ENCODE results near the gene SLC11A1.

The SLC11A1 gene

DNA sequence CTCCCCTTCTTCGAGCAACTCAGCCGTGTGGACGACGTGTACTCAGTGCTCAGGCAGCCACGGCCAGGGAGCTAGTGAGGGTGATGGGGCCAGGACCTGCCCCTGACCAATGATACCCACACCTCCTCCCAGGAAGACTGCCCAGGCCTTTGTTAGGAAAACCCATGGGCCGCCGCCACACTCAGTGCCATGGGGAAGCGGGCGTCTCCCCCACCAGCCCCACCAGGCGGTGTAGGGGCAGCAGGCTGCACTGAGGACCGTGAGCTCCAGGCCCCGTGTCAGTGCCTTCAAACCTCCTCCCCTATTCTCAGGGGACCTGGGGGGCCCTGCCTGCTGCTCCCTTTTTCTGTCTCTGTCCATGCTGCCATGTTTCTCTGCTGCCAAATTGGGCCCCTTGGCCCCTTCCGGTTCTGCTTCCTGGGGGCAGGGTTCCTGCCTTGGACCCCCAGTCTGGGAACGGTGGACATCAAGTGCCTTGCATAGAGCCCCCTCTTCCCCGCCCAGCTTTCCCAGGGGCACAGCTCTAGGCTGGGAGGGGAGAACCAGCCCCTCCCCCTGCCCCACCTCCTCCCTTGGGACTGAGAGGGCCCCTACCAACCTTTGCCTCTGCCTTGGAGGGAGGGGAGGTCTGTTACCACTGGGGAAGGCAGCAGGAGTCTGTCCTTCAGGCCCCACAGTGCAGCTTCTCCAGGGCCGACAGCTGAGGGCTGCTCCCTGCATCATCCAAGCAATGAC is 22.4 kb downstream of the SLC11A1 start:
- DNase-seq (ENCODE audit: low read depth in 1 of 2, low spot score in 1 of 2): no peak

DNA sequence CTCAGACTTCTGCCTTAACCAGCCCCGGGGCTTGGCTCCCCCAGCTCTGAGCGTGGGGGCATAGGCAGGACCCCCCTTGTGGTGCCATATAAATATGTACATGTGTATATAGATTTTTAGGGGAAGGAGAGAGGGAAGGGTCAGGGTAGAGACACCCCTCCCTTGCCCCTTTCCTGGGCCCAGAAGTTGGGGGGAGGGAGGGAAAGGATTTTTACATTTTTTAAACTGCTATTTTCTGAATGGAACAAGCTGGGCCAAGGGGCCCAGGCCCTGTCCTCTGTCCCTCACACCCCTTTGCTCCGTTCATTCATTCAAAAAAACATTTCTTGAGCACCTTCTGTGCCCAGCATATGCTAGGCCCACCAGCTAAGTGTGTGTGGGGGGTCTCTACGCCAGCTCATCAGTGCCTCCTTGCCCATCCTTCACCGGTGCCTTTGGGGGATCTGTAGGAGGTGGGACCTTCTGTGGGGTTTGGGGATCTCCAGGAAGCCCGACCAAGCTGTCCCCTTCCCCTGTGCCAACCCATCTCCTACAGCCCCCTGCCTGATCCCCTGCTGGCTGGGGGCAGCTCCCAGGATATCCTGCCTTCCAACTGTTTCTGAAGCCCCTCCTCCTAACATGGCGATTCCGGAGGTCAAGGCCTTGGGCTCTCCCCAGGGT is 23.1 kb downstream of the SLC11A1 start:
- no peak for DNase-seq (ENCODE audit: low read depth in 1 of 2, low spot score in 1 of 2)

GRCh38 chr2:218405746-218406208 is 23.7 kb downstream of the SLC11A1 start:
- DNase-seq (ENCODE audit: low read depth in 1 of 2, low spot score in 1 of 2): no peak

DNA sequence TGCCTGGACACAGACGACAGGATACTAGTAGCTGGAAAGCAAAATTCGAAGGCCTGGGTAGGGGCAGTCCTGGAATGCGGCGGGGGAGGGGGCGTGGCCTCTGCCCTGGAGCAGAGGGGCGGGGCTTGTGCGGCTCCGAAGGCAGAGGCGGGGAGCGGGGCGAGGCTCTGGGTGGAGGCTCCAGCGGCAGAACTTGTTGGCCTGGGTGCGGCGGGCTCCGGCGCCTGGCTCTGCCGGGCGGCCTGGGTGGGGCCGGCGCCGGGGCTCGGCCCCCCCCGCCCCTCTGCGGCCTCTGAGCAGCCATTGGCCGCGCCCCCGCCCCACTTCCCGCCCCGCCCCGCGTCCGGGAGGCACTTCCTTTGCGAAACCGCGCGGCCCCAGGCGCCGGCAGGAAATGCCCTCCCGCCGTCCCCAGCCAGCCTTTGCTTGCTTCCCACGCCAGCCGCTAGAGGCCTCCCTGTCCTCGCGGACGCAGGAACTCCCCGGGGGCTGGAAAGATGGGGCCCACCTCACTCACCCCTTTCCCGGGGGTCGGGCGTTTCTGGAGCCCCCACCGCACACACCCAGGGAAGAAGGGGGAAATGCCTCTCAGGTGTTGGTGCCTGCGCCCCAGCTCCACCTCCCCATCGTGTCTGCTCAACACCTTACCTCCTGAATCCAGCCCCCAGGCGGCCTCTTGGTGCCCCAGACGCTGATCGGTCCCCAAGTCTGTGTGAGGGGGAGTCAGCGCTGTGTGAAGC is 24.3 kb downstream of the SLC11A1 start:
- DNase-seq (ENCODE audit: low read depth in 1 of 2, low spot score in 1 of 2): peak; percentile 85 to 93

DNA sequence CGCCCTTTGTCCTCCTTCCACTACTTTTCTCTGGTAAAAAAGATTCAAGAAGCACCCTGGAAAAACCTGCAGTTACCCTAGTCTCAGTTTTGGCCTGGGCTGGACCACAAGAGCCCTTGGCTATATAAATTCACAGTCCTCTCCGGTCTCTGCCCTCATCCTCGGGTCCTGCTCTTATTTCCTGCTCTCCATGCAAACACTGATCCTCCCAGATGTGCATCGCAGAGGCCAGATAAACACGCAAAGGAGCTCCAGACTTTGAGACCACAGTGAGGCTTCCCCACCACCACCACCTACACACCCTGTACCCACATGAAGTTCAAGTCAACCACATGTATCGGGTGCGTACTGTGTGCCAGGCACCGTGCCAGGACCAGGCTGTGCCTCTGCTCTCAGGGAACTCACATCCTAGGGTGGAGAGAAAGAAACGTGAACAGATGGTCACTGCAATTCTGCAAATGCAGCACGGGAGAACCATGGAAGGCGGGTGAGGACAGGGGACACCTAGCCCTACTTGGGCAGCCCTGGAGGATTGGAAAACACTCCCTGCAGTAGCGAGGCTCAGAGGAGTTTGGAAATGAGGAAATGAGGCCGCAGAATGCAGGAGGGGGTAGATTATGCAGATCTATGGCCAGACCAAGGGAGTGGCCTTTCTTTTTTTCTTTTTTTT is 25.0 kb downstream of the SLC11A1 start:
- peak; percentile 32 to 47 for DNase-seq (ENCODE audit: low read depth in 1 of 2, low spot score in 1 of 2)

DNA sequence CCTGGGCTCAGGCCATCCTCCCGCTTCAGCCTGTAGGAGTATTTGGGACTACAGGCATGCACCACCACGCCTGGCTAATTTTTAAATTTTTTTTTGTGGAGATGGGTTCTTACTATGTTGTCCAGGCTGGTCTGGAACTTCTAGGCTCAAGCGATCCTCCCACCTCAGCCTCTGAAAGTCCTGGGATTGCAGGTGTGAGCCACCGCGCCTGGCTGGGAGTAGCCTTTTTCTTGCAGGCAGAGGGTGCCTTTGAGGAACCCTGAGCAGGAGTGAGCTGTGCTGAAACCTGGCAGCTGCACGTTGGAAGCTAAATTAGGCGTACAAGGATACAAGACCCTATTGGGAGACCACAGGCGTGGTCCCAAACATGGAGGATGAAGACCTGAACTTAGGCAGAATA is 25.6 kb downstream of the SLC11A1 start:
- DNase-seq (ENCODE audit: low read depth in 1 of 2, low spot score in 1 of 2): no peak

DNA sequence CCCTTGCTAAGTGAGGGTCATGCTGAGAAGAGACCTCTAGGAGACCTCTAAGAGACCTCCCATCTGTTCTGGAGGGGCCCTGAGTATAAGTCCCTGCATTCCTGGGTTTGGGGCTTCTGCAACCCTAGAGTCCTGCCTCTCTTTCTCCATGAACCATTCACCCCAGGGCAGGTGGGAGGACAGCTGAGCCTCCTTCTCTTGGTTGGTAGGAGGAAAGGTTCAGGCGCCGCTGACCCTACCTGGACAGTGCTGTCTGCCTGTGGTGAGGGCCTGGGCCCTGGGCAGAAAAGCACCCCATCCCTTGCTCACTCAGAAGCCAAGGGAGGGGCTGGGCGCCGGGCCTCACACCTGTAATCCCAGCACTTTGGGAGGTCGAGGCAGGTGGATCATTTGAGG is 36.2 kb downstream of the SLC11A1 start:
- no peak for DNase-seq (ENCODE audit: low read depth in 1 of 2, low spot score in 1 of 2)

DNA sequence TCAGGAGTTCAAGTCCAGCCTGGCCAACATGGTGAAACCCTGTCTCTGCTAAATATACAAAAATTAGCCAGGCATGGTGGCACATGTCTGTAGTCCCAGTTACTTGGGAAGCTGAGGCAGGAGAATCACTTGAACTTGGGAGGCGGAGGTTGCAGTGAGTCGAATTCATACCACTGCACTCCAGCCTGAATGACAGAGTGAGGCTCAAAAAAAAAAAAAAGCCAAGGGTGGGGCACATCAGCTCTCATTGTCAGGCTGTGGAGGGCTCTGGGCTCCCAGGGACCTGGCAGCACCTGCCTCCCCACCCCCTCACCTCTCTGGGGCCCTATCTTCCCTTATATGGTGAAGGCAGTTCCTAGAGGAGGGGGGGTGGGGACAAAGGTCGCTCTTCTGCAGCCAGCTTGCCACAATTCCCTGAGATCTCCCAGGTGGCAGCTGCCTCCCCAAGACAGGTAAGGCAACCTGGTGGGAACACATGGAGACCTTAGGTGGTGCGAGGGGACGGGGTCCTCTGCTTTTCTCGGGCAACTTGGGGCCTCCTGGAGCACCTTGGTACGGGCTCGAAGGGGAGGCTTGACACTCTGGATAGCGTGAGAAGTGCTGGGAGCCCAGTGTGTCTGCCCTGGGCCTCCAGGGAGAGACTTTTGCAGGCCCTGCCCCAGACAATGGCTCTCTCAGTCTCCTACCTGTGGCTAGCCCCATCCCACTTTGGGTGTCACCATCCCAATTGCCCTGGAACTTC is 36.8 kb downstream of the SLC11A1 start, which contains the start of gene VIL1:
Gene VIL1, plus strand, starts transcription at position 407 of the 742 bp plus-strand sequence. CDS start 4,656 bp downstream, outside the sequence.
- no peak for DNase-seq (ENCODE audit: low read depth in 1 of 2, low spot score in 1 of 2)

DNA sequence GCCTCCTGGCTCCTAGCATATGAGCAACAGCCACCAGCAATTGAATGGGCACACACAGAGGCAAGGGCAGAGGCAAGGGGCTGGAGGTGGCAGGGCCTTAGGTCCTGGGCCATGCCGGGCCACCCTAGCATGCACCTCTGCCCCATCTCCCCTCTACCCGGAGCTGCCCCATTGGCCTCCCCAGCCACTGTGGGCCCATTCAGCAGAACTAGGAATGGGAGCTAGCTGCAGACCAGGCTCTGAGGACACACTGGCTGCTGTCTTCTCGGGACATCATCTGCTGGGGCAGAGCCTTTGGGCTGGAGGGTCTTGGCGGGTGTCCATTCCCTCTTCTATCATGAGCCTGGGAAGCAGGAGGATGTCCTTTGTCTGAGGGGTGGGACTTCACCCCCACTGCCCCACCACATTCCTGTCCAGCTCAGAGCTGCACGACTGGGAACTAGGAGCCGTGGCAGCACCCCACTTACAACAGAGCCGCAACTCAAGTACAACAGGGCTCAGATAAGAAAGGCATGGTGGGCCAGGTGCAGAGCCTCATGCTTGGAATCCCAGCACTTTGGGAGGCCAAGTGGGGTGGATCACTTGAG is 37.6 kb downstream of the SLC11A1 start:
- no peak for DNase-seq (ENCODE audit: low read depth in 1 of 2, low spot score in 1 of 2)

GRCh38 chr2:218421027-218421426 is 39.0 kb downstream of the SLC11A1 start:
- no peak for DNase-seq (ENCODE audit: low read depth in 1 of 2, low spot score in 1 of 2)

- DNase-seq (ENCODE audit: low read depth in 1 of 2, low spot score in 1 of 2): no peak
These were observed 40.5 kb downstream of the SLC11A1 start for GRCh38 chr2:218422403-218423086.

DNA sequence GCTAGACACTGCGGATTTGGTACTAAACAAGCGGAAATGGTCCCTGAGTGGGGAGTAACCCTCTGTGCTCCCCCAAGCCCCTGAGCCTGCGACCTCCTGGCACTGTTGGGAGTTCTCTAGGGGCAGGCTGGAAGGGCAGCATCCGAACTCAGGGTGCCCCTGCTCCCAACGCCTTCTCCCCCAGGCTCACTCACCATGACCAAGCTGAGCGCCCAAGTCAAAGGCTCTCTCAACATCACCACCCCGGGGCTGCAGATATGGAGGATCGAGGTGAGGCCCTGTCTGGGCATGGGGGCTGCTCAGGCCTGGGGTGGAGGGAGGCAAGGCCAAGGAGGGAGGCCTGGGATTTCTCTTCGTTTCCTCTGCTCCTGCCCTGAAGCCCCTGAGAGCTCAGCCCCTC is 41.5 kb downstream of the SLC11A1 start:
- DNase-seq (ENCODE audit: low read depth in 1 of 2, low spot score in 1 of 2): no peak

DNA sequence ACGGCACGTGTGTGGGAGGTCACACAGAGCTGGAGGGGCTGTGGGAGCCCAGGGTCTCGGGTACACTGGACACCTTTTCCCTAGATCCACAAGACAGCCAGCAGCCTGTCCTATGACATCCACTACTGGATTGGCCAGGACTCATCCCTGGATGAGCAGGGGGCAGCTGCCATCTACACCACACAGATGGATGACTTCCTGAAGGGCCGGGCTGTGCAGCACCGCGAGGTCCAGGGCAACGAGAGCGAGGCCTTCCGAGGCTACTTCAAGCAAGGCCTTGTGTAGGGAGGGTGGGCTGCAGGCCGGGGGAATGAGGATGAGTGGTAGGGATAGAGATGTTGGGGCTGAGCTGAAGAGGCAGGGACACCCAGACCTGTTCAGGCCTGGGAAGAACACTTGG is 43.5 kb downstream of the SLC11A1 start:
- DNase-seq (ENCODE audit: low read depth in 1 of 2, low spot score in 1 of 2): no peak

DNA sequence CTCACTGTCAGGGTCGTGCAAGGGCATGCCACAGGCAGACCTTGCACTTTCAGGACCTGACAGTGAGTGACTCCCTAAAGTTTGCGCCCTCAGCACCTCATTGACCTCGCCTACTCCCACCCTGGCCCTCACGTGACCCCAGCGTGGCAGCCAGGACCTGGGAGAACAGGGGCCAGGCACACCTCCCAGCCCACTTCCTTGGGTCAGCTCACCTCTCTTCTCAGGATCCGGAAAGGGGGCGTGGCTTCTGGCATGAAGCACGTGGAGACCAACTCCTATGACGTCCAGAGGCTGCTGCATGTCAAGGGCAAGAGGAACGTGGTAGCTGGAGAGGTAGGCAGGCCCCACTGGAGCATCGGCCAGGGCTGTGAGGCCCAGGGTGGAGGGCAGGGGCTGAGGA is 45.7 kb downstream of the SLC11A1 start:
- no peak for DNase-seq (ENCODE audit: low read depth in 1 of 2, low spot score in 1 of 2)

- DNase-seq (ENCODE audit: low read depth in 1 of 2, low spot score in 1 of 2): no peak
These were observed 46.9 kb downstream of the SLC11A1 start for GRCh38 chr2:218428846-218429558.

- no peak for DNase-seq (ENCODE audit: low read depth in 1 of 2, low spot score in 1 of 2)
These were observed 48.0 kb downstream of the SLC11A1 start for GRCh38 chr2:218429911-218430692.

GRCh38 chr2:218430721-218431120 is 48.6 kb downstream of the SLC11A1 start:
- no peak for DNase-seq (ENCODE audit: low read depth in 1 of 2, low spot score in 1 of 2)

DNA sequence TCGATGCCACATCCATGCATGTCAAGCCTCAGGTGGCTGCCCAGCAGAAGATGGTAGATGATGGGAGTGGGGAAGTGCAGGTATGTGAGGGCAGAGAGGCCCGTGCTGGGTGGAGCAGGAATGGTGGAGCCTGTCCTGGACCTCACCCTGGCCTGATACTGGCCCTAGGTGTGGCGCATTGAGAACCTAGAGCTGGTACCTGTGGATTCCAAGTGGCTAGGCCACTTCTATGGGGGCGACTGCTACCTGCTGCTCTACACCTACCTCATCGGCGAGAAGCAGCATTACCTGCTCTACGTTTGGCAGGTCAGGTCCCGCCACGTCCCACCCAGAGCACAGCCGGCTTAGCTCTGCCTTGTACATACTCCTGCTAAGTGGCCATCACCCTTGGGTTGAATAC is 49.8 kb downstream of the SLC11A1 start:
- DNase-seq (ENCODE audit: low read depth in 1 of 2, low spot score in 1 of 2): no peak
